Mucosa of descending colon (tissue), 3 donors: Measurements from ENCODE around the gene SDK2. TPM values are rescaled to one million over a fixed set of nuclear protein-coding genes. Genes with fewer than 3 reads are reported as not detected.

Source experiments
- ATAC-seq: fragments of 200-7000 bp; cut with Tn5 transposase; one replicate; pipeline ENCODE4 v1.9.1; 2020; ENCODE audit warnings: mild to moderate bottlenecking, moderate library complexity
- DNase-seq, 3 donors: peaks; one replicate each; pipeline ENCODE4 v3.0.0-alpha.2; 2020
- H3K36me3 ChIP-seq: fragments of 200-600 bp; one replicate; pipeline ENCODE4 v1.8.0; 2021; ENCODE audit warnings: low read depth, mild to moderate bottlenecking
- H3K4me1 ChIP-seq: fragments of 200-600 bp; one replicate; pipeline ENCODE4 v1.8.0; 2021; ENCODE audit warnings: low read depth, mild to moderate bottlenecking
- H3K4me3 ChIP-seq: fragments of 200-600 bp; one replicate; pipeline ENCODE4 v1.8.0; 2021; ENCODE audit warnings: mild to moderate bottlenecking
- H3K9me3 ChIP-seq: fragments of 200-600 bp; one replicate; pipeline ENCODE4 v1.8.0; 2021; ENCODE audit warnings: mild to moderate bottlenecking
- CTCF ChIP-seq: fragments of 200-600 bp; IDR thresholded peaks from one replicate; pipeline ENCODE4 v1.8.0; 2022; ENCODE audit warnings: antibody characterized with exemption, mild to moderate bottlenecking
- intact Hi-C, 2 donors: fragments of 100-400 bp; cut with DNase I in 1 of 2; cut with micrococcal nuclease in 1 of 2; formaldehyde crosslinking; loops; one replicate each; pipeline versions ENCODE4 v1.11.0 to v1.11.1; 2022; cut with DNase I, micrococcal nuclease
- total RNA-seq, 3 donors: library from RNA; stranded (reverse); fragmentation: NEBNext Ultra II Directional in 2 of 3; extraction: Animal tissue kit (Norgen Biotek cat#: 25700) in 2 of 3; gene quantifications; one replicate each; pipeline versions ENCODE4 v1.2.1 to v1.2.4, GENCODE V29; 2021 to 2023
- donor health status: DM: no; HTN: no; CAD: no; lungs with moderate emphysema.
- donor health status: DM: no; HTN: no; CAD: no.
- donor health status: DM: no; HTN: yes; CAD: no.

The SDK2 gene
- total RNA-seq, 3 donors from 2014 or later: 1.2 to 1.6 (median 1.3) TPM

- ATAC-seq: no peak
- Histone ChIP-seq H3K9me3 (no peaks in the 10 kb centered on the region), H3K36me3 (no peaks in the 10 kb centered on the region), H3K4me1 (no peaks in the 10 kb centered on the region), H3K4me3 (no peak overlapping the region)
- DNase-seq: no peak
- intact Hi-C loops: no loop called here
- no peak for TF ChIP-seq CTCF
Observed at GRCh38 chr17:73390851-73391250, 253.4 kb downstream of the SDK2 start.

GRCh38 chr17:73390221-73390620 is 254.0 kb downstream of the SDK2 start:
- no peaks in the 10 kb centered on the region for H3K4me1 ChIP-seq
- no peaks in the 10 kb centered on the region for H3K9me3 ChIP-seq
- no peaks in the 10 kb centered on the region for H3K36me3 ChIP-seq
- no peak overlapping the region for H3K4me3 ChIP-seq
- ATAC-seq (no peak), DNase-seq (no peak)
- TF ChIP-seq CTCF: no peak
- intact Hi-C loops: no loop called here

- DNase-seq (no peak), ATAC-seq (no peak)
- intact Hi-C loops: no loop called here
- TF ChIP-seq CTCF: no peak
- no peak overlapping the region for H3K4me3 ChIP-seq
- H3K36me3 ChIP-seq: no peaks in the 10 kb centered on the region
- H3K9me3 ChIP-seq: no peaks in the 10 kb centered on the region
- no peaks in the 10 kb centered on the region for H3K4me1 ChIP-seq
Observed at GRCh38 chr17:73389411-73389810, 254.8 kb downstream of the SDK2 start.

GRCh38 chr17:73388578-73388905 is 255.7 kb downstream of the SDK2 start:
- Histone ChIP-seq H3K4me3 (no peak overlapping the region), H3K9me3 (no peaks in the 10 kb centered on the region), H3K36me3 (no peaks in the 10 kb centered on the region), H3K4me1 (no peaks in the 10 kb centered on the region)
- intact Hi-C loops: no loop called here
- no peak for DNase-seq
- TF ChIP-seq CTCF: no peak
- no peak for ATAC-seq

- Histone ChIP-seq H3K9me3 (no peaks in the 10 kb centered on the region), H3K36me3 (no peaks in the 10 kb centered on the region), H3K4me1 (no peaks in the 10 kb centered on the region), H3K4me3 (no peak overlapping the region)
- no peak for DNase-seq
- intact Hi-C loops: no loop called here
- TF ChIP-seq CTCF: no peak
- ATAC-seq: no peak
Observed at GRCh38 chr17:73387746-73388577, 256.3 kb downstream of the SDK2 start.
